Lung microvascular endothelial cell (primary cell): ENCODE data around the gene NEURL1. TPM values are rescaled to one million over a fixed set of nuclear protein-coding genes. Genes with fewer than 3 reads are reported as not detected.
"Not testable (repeated sequence)": the region's sequence is repeated elsewhere in the genome, so short reads cannot be mapped to it uniquely, and the experiment has no call there.

Experiments
- DNase-seq, 2 donors: peaks; one replicate each; pipeline versions ENCODE4 v3.0.0 to v3.0.0-alpha.2; 2010; ENCODE audit warnings: low read depth in 2 of 2
- total RNA-seq: library from RNA; depleted of rRNA; stranded (reverse); fragments of >200 nt; gene quantifications from 2 replicates; pipeline ENCODE4 v1.2.1, GENCODE V29; 2014

NEURL1 gene
- total RNA-seq, 1 donor from 2014 or later: not detected

DNA sequence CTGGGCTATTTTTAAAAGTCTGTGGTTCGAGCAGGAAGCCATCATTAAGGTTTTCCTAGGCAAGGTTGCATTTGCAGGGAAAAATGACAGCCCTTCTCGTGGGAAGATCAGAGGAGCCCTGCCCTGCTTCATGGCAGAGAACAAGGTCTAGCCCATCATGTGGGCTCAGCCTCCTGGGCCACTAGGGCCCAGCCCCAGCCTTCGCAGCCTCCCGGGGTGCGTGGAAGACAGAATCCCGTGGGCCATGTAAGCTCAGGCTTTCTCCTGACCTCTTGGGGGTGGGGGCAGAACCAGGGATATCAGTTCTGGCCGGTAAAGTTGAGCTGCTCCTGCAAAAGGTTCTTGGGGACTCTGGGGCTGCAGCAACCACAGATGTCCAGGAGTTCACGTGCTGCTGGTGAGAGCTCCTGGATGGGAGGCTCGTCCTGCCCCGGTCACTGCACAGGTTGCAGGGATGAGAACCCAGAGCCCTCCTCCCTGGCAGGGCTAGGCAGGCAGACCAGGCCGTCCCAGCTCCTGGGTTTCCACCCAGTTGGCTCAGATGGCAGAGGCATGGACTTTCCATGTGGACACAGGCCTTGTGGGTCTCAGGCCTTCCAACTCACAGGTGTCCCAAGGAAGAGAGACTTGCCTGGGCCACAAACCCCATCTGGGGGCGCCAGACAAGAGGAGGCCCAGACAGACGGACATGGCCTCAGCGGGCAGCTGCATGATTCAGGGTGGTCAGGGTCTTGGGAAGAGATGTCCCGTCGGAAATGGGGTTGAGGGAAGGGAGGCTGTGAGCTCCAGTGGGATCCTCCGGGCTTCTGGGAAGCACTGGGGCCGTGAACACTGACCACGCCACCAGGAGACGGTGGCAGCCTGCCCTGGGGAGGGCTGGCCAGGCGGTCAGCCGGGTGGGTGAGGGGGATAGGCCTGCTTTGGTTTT, 126.2 kb downstream of the NEURL1 start:
- DNase-seq: no peak

- DNase-seq: no peak
Measured at GRCh38 chr10:103620352-103620740, 126.8 kb downstream of the NEURL1 start.

DNA sequence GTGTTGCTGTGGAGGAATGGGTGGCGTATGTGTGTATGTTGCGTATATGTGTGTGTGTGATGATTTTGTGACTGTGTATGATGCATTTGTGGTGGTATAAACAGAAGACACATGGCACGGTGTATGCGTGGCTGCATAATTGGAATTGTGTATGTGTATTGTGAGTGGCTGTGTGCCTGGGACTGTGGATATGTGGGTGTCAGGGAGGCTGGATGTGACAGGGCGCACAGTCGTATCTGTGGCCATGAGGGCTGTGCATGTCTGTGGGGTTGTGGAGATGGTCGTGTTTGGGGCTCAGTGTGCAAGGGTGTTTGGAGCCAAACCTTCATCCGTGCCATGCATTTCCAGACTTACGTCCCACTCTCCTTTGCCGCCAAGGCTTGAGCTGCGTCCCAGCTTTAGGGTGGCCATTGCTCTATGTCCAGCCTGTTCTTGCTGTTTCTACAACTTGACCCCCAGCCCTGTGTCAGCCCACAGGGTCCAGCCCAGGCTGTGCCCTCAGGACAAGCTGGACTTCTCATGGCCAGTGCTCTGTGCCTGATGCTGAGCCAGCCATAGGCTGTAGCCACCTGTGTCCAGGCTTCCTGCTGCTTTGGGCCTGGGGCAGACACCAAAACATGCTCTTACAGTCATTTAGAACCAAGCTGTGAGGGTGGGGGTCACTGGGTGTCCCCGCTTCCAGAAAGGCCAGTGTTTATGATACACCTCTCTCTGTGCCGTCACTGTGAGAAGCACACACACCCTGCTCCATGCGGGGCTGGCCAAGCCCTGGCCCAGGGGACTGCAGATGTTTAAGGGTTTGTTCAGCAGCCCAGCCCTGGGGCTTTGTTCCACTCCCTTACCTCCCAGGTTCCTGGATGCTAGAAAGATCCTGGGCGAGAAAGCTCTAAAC, 127.6 kb downstream of the NEURL1 start:
- no peak for DNase-seq

DNA sequence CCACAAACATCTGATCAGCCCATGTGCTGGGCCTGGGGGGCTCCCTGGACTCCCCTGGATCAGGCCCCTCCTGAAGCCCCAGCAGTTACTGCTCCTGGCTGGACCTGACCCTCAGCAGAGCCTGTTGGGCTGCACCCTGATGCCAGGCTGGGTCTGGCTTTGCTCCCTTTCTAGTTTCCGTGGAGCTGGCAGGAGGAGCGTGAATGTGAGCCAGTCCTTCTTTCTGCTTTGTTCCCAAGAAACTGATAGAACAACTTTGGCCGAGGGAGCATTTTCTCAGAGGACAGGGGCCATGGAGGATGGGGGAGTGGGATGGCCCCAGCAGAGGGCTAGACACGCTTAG, 128.2 kb downstream of the NEURL1 start:
- no peak for DNase-seq

DNA sequence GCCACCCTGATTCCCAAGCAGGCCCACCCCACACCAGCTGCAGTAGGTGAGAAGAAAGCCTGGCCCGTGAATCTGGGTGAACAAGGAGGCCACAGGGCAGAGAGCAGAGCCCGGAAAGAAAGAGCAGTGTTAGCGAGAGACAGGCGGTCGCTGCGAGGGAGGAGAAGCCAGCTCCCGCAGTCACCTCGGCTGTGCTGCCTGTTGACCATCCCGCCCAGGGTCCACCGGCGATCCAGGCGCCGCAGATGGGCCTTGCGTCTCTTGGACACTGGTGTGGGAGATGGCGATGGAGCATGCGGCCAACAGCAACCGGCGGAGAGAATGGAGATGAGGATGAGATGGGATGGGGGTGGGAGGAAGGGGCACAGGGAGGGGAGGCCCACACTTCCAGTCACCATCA, 128.8 kb downstream of the NEURL1 start:
- no peak for DNase-seq

DNA sequence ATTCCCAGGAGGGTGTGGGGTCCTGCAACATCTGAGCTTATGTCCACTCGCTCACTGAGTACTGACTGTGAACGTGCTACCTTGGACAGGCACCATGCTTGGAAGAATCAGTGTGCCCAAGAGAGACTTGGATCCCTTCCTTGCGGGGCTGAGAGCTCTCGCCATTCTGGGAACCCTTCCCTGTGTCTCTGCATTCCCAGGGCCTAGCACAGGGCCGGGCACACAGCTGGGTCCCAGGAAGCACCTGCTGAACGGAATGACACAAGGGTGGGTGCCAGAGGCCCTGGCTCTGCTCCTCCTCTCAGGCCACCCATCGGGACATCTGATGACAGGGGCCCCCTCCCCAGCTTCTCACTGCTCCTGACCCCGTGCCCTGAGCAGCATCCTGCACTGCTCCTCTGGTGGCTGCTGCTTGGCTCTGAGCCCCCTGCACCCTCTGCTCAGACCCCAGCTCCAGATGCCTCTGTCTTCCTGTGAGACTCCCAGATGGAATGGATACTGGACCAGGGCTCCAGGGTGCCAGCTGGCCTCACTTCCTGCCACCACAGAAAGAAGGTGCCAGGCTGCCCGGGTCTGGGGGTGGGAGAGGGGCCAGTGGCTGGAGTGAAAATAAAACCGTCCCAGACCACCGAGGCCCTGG, 129.6 kb downstream of the NEURL1 start:
- DNase-seq: no peak

DNA sequence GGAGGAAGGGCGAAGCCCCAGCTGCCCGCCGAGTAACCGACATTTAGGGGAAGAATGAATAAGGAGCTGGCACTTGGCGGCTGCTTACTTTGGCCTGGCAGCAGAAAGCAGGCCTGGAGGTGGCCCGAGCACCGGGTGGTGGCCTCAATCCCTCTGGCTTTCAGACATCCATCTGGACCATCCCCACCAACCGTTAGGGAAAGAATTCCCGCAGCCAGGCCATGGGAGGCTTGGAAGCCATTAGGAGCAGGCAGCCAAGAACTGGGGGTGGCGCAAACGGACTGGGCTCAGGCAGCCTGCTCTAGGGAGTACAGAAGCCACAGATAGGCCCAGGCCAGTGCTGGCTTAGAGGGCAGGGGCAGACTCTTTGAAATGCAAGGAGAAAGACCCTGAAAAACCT, 132.7 kb downstream of the NEURL1 start:
- no peak for DNase-seq

DNA sequence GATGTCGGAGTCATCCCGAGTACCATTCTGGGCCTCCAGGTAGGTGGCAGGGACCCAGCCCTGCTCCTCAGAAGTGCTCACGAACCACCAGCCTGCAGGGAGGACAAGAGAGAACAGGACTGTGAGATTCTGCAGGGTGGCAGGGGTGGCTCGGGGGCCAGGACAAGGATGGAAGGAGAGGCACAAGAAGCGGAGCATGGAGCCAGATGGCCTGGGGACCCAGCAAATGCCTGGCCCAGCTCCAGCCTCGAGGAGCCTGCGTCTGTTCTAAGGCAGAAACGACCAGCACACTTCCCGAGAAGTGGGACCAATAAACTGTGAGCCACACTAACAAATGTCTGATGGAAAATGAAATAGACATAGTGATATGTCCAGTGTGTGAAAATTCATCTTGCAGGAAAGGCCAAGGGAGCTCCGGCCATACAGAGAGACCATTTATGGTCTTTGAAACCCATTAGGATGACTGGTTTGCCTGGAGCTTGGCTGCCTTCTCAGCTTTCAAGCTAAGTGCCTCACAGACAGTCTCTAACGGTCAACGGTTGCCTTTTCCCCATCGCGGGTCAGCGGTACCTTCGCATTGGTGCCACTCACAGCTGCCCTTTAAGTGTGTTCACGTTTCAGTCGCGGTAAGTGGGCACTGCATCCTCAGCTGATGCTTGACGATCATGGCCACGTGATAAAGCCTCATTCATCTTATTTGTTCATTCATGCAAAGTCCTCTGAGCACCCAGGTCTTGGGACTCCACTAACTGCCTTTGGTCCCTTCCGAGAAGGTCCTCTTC, 133.8 kb downstream of the NEURL1 start:
- no peak for DNase-seq

- DNase-seq: no peak
Measured at GRCh38 chr10:103627893-103628292, 134.4 kb downstream of the NEURL1 start.

DNA sequence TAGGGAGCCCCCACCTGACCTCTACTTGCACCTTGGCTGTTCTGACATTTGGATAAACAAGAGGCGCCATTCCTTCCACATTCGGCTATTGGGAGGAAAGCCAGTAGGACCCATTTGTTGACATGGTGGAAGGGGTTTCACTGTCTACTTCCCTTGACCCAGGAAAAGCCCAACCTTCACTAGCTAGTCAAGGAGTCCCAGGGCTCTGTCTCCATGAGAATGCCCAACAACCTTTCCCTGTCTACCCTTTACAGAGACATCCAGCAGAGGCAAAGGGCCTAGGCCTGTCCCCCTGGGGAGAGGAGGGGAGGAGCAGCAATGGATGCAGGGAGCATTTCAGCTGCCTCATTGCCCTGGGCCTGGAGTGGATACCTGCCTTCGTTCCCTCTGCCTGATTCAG, 136.1 kb downstream of the NEURL1 start:
- DNase-seq: no peak

DNA sequence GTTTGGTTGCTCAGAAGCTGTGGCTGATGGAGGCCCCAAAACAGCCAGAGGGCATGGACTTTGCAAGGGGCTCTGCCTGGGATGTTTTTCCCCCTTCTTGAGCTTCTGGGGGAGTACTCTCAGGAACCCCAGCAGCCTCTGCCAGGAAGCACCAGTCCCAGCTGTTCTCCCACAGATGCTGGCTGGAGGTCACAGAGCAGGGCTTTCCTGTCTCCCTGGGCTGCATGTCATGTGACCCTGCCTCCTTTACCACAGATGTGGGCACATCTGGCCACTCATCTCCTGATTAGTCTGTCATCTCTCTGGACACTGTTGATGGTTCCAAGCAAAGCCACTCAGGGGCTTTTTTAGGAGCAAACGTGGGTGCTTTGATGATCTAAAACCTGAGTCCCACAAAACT, 136.7 kb downstream of the NEURL1 start:
- no peak for DNase-seq

- peak in 1 of 2 donors; percentile 15 for DNase-seq
Measured at GRCh38 chr10:103632247-103632642, 138.7 kb downstream of the NEURL1 start.

GRCh38 chr10:103632871-103633270, 139.4 kb downstream of the NEURL1 start:
- not testable (repeated sequence) for DNase-seq

- no peak for DNase-seq
Measured at GRCh38 chr10:103633846-103634245, 140.3 kb downstream of the NEURL1 start.

GRCh38 chr10:103635580-103635979, 142.1 kb downstream of the NEURL1 start:
- no peak for DNase-seq

DNA sequence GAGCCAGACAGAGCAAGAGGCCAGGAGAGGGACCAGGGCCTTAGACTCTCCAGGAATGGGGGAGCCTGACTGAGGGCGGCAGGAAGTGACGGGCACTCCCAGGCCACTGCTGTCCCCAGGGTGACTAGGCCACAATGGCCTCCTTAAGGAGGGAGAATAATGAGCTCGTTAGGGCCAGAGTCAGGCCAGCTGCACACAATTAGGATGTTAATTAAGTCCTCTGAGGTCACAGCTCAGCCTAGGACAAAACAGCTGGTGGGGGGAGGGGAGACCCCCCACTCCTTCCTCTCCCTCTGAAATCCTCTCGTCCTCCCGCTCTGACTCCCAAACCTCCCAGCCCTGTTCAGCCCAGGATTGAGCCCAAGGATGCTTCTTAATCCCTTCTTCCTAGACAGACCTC, 143.0 kb downstream of the NEURL1 start:
- no peak for DNase-seq

DNA sequence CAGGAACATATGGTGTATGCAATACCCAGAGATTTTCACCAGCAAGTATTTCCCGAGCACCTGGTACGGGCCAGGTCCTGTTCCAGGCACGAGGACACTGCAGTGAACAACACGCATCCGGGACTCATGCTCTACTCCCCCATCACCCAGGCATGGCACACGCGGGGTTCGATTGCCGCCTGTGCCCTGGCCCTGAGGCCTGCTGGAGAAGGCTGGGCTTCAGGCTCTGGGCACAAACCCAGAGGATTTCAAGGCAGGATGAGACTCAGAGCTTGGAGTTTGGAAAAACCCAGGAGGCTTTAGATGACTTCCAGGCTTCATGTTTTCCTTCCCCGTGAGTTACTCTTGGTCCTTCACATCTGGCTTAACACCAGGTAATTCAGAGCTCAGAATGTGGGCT, 143.5 kb downstream of the NEURL1 start:
- DNase-seq: no peak

- peak in 1 of 2 donors; percentile 28 for DNase-seq
Measured at GRCh38 chr10:103637927-103638557, 144.5 kb downstream of the NEURL1 start.

GRCh38 chr10:103638948-103639347, 145.4 kb downstream of the NEURL1 start:
- no peak for DNase-seq

DNA sequence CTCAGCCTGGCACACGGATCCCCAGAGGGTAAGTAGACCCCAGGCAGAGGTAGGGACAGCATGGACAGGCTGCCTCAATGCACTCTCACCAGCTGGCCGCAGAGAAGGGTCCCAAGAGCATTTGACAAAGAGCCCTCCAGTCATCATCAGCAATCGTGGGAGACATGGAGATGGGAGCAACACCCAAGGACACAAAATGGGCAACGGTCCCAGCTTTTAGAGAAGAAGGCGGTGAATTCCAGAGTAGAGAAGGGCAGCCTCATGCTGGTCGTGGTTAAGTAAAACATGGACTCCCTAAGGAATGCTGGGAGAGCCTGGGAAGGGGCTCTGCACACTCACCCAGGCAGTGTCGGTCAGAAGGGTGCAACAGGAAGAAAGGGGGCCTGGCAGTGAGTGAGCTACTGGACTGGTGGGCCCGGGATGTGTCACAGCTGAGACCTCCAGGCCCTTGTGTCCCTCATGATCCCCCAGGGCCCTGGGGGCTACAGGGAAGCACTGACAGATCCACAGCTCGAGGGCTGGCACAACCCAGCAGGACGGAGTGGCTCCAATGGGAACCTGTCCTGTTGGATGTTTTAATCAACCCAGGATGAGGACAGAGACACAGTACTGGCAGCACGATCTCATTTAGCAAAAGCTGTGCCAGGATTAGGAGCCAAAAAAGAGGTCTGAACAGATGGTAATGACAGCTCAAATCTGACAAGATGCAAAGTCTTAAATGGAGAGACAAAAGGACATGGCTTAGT, 147.1 kb downstream of the NEURL1 start:
- DNase-seq: no peak
